ENCODE data around the gene LSP1. TPM values are rescaled to one million over a fixed set of nuclear protein-coding genes. Genes with fewer than 3 reads are reported as not detected.

Gene LSP1
- total and polyA plus RNA-seq, 2 of the 4 experiments (the other 2 are of a cell fraction) = not detected

GRCh38 chr11:1822648-1823375 is 30.1 kb upstream of the LSP1 start:
- Histone ChIP-seq H3K4me1 (ENCODE audit: control insufficient read depth, insufficient read depth, low read length) (peaks cover 11% of the 10 kb centered on the region), H2AK9ac (replicated peaks; ENCODE audit: low read depth, low read length, poor library complexity) (no peak overlapping the region), H2BK20ac (ENCODE audit: low read depth, low read length) (no peak overlapping the region), H4K8ac (ENCODE audit: low read depth in 2 of 2, low read length in 2 of 2) (no peak overlapping the region), H3K4me2 (ENCODE audit: low read depth, low read length) (no peak overlapping the region), H3K9me3 (ENCODE audit: control insufficient read depth, insufficient read depth, low read length) (peaks cover 12% of the 10 kb centered on the region), H2AFZ (replicated peaks; ENCODE audit: low read length, poor library complexity) (no peak overlapping the region), H3K23ac (ENCODE audit: low read depth, low read length) (no peak overlapping the region), H3K14ac (replicated peaks; ENCODE audit: low read depth, low read length) (no peak overlapping the region), H2BK15ac (ENCODE audit: low read depth, low read length) (no peak overlapping the region), H4K91ac (ENCODE audit: insufficient read depth, low read depth, low read length) (no peak overlapping the region), H3K9me1 (ENCODE audit: insufficient read depth, low read length) (no peaks in the 10 kb centered on the region), H2AK5ac (ENCODE audit: low read depth, low read length) (no peak overlapping the region), H3K27me3 (ENCODE audit: control insufficient read depth, insufficient read depth, low read length) (peaks cover 11% of the 10 kb centered on the region), H2BK120ac (ENCODE audit: low read depth, low read length) (no peak overlapping the region), H3K18ac (ENCODE audit: low read depth, low read length) (no peak overlapping the region), H3K9ac (ENCODE audit: low read depth, low read length) (no peak overlapping the region), H2BK5ac (ENCODE audit: low read depth, low read length, poor library complexity, severe bottlenecking) (no peak overlapping the region), H3K36me3 (ENCODE audit: control insufficient read depth, insufficient read depth, low read length) (no peaks in the 10 kb centered on the region), H3K4ac (ENCODE audit: low read depth, low read length) (no peak overlapping the region), H3K27ac (ENCODE audit: insufficient read depth, low read length) (no peak overlapping the region), H3K4me3 (ENCODE audit: insufficient read depth, low read depth, low read length) (no peak overlapping the region), H4K5ac (ENCODE audit: low read depth, low read length) (no peak overlapping the region), H3K79me1 (ENCODE audit: low read depth in 1 of 2, low read length in 2 of 2) (no peaks in the 10 kb centered on the region), H4K20me1 (ENCODE audit: insufficient read depth, low read length) (no peaks in the 10 kb centered on the region), H3K56ac (ENCODE audit: extremely low read depth, insufficient read depth, low read length) (no peak overlapping the region)
- CTCF ChIA-PET = no interaction called here
- POLR2A ChIA-PET (ENCODE audit: unreplicated experiment) = no interaction called here
- 80% methylated on average over 1 of the region's 8 CpGs; no CpG with 5 or more reads in 1 of the 2 experiments for WGBS, 2 experiments (ENCODE audit: extremely low coverage in 2 of 2, insufficient read length in 1 of 2)
- BruUV-seq (replicated peaks) = no TSS peak
- TF ChIP-seq RCOR1 (IDR thresholded peaks at IDR 0.05; ENCODE audit: insufficient replicate concordance, low read length) (no peak), SMC3 (IDR thresholded peaks at IDR 0.05; ENCODE audit: low read depth, low read length) (no peak)
- TF ChIP-seq, protein P1, sequence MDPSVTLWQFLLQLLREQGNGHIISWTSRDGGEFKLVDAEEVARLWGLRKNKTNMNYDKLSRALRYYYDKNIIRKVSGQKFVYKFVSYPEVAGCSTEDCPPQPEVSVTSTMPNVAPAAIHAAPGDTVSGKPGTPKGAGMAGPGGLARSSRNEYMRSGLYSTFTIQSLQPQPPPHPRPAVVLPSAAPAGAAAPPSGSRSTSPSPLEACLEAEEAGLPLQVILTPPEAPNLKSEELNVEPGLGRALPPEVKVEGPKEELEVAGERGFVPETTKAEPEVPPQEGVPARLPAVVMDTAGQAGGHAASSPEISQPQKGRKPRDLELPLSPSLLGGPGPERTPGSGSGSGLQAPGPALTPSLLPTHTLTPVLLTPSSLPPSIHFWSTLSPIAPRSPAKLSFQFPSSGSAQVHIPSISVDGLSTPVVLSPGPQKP (IDR thresholded peaks at IDR 0.05; ENCODE audit: borderline replicate concordance, low read depth, low read length) = no peak
- dilution Hi-C loops (cut with HindIII; ENCODE audit: low sequenced_read_pairs, unreplicated experiment) = no loop called here
- no peak for DNase-seq
- no peak for ATAC-seq (ENCODE audit: low read depth)
- intact Hi-C loops (cut with micrococcal nuclease) = no loop called here
- in situ Hi-C loops (cut with MboI; ENCODE audit: low sequenced_read_pairs) = loop anchor here (5.0 kb wide), 1 partner anchor 126 kb away; the partner anchor contains the start of gene KRTAP5-6
